ENCODE measurements around the gene EXD3. TPM values are rescaled to one million over a fixed set of nuclear protein-coding genes. Genes with fewer than 3 reads are reported as not detected.

EXD3 gene
- total RNA-seq, 1 donor from 2014 or later: 10.8 TPM

- no peak overlapping the region for H3K4me3 ChIP-seq (ENCODE audit: low read depth, low read length)
- DNase-seq (ENCODE audit: low read depth) (no peak), FAIRE-seq (no peak)
- H3K27me3 ChIP-seq (ENCODE audit: control insufficient read depth, insufficient read depth, low read length): no peaks in the 10 kb centered on the region
- H3K36me3 ChIP-seq (ENCODE audit: control insufficient read depth, insufficient read depth, low read length): no peaks in the 10 kb centered on the region
- TF ChIP-seq CTCF (IDR thresholded peaks at IDR 0.05; ENCODE audit: insufficient read depth, low read length, severe bottlenecking): no peak
Measured at GRCh38 chr9:137441935-137442321, 19.0 kb upstream of the EXD3 start.

- DNase-seq (ENCODE audit: low read depth) (no peak), FAIRE-seq (no peak)
- no peak for TF ChIP-seq CTCF (IDR thresholded peaks at IDR 0.05; ENCODE audit: insufficient read depth, low read length, severe bottlenecking)
- Histone ChIP-seq H3K36me3 (ENCODE audit: control insufficient read depth, insufficient read depth, low read length) (no peaks in the 10 kb centered on the region), H3K4me3 (ENCODE audit: low read depth, low read length) (peak within 1 kb of the TSS; percentile 17), H3K27me3 (ENCODE audit: control insufficient read depth, insufficient read depth, low read length) (no peaks in the 10 kb centered on the region)
Measured at GRCh38 chr9:137441289-137441934, 18.4 kb upstream of the EXD3 start, which contains the start of gene ENTPD8. Gene ENTPD8 (minus strand): TSS chr9:137441357. CDS start chr9:137438285, 3,072 bp downstream.

- no peak for DNase-seq (ENCODE audit: low read depth)
- no peak overlapping the region for H3K4me3 ChIP-seq (ENCODE audit: low read depth, low read length)
- FAIRE-seq: no peak
- no peak for TF ChIP-seq CTCF (IDR thresholded peaks at IDR 0.05; ENCODE audit: insufficient read depth, low read length, severe bottlenecking)
- no peaks in the 10 kb centered on the region for H3K36me3 ChIP-seq (ENCODE audit: control insufficient read depth, insufficient read depth, low read length)
- no peaks in the 10 kb centered on the region for H3K27me3 ChIP-seq (ENCODE audit: control insufficient read depth, insufficient read depth, low read length)
Measured at GRCh38 chr9:137439158-137439714, 16.3 kb upstream of the EXD3 start.

GRCh38 chr9:137438591-137439157 is 15.7 kb upstream of the EXD3 start:
- H3K4me3 ChIP-seq (ENCODE audit: low read depth, low read length): no peak overlapping the region
- no peak for TF ChIP-seq CTCF (IDR thresholded peaks at IDR 0.05; ENCODE audit: insufficient read depth, low read length, severe bottlenecking)

GRCh38 chr9:137437691-137438590 is 15.0 kb upstream of the EXD3 start:
- FAIRE-seq (no peak), DNase-seq (ENCODE audit: low read depth) (no peak)
- no peaks in the 10 kb centered on the region for H3K27me3 ChIP-seq (ENCODE audit: control insufficient read depth, insufficient read depth, low read length)
- no peak for TF ChIP-seq CTCF (IDR thresholded peaks at IDR 0.05; ENCODE audit: insufficient read depth, low read length, severe bottlenecking)
- no peak overlapping the region for H3K4me3 ChIP-seq (ENCODE audit: low read depth, low read length)
- no peaks in the 10 kb centered on the region for H3K36me3 ChIP-seq (ENCODE audit: control insufficient read depth, insufficient read depth, low read length)

More at GRCh38 chr9:137438591-137439157, 15.7 kb upstream of the EXD3 start:
- DNase-seq (ENCODE audit: low read depth) (no peak), FAIRE-seq (no peak)
- H3K36me3 ChIP-seq (ENCODE audit: control insufficient read depth, insufficient read depth, low read length): no peaks in the 10 kb centered on the region
- no peaks in the 10 kb centered on the region for H3K27me3 ChIP-seq (ENCODE audit: control insufficient read depth, insufficient read depth, low read length)

Data from bronchial epithelial cell (primary cell).